OCI-M1 (cell line): Measurements from ENCODE around the gene ATP2C1.
"Not testable (repeated sequence)": the region's sequence is repeated elsewhere in the genome, so short reads cannot be mapped to it uniquely, and the experiment has no call there.

Experiments used
- DNase-seq: peaks from one replicate; lab custom pipeline; 2025; lab: John Stamatoyannopoulos, UW

ATP2C1 gene

GRCh38 chr3:130935761-130936492 lies 42.0 kb downstream of the ATP2C1 start:
- DNase-seq = no peak

GRCh38 chr3:130939753-130940152 lies 45.9 kb downstream of the ATP2C1 start:
- no peak for DNase-seq

GRCh38 chr3:130941793-130942192 lies 47.9 kb downstream of the ATP2C1 start:
- DNase-seq = no peak

- DNase-seq = no peak
These were observed 53.0 kb downstream of the ATP2C1 start for GRCh38 chr3:130946882-130947281.

- no peak for DNase-seq
These were observed 54.3 kb downstream of the ATP2C1 start for GRCh38 chr3:130948001-130948773.

GRCh38 chr3:130948929-130949328 lies 55.0 kb downstream of the ATP2C1 start:
- DNase-seq = no peak

GRCh38 chr3:130950124-130950523 lies 56.2 kb downstream of the ATP2C1 start:
- DNase-seq = no peak

- no peak for DNase-seq
These were observed 56.8 kb downstream of the ATP2C1 start for GRCh38 chr3:130950641-130951040.

GRCh38 chr3:130955481-130955880 lies 61.6 kb downstream of the ATP2C1 start:
- DNase-seq = no peak

- DNase-seq = no peak
These were observed 62.4 kb downstream of the ATP2C1 start for GRCh38 chr3:130956281-130956680.

GRCh38 chr3:130956721-130957120 lies 62.8 kb downstream of the ATP2C1 start:
- no peak for DNase-seq

- DNase-seq = no peak
These were observed 66.4 kb downstream of the ATP2C1 start for GRCh38 chr3:130960139-130960795.

- DNase-seq = no peak
These were observed 67.6 kb downstream of the ATP2C1 start for GRCh38 chr3:130961458-130961857.

- no peak for DNase-seq
These were observed 69.6 kb downstream of the ATP2C1 start for GRCh38 chr3:130963444-130963843.

- DNase-seq = no peak
These were observed 70.0 kb downstream of the ATP2C1 start for GRCh38 chr3:130963878-130964277.

- DNase-seq = no peak
These were observed 73.4 kb downstream of the ATP2C1 start for GRCh38 chr3:130967281-130967680.

- DNase-seq = no peak
These were observed 74.3 kb downstream of the ATP2C1 start for GRCh38 chr3:130968221-130968620.

GRCh38 chr3:130969621-130970020 lies 75.7 kb downstream of the ATP2C1 start:
- no peak for DNase-seq

- DNase-seq = no peak
These were observed 77.3 kb downstream of the ATP2C1 start for GRCh38 chr3:130971208-130971607.

GRCh38 chr3:130972592-130972991 lies 78.7 kb downstream of the ATP2C1 start:
- not testable (repeated sequence) for DNase-seq

- DNase-seq = no peak
These were observed 79.5 kb downstream of the ATP2C1 start for GRCh38 chr3:130973406-130973805.

GRCh38 chr3:130974201-130974600 lies 80.3 kb downstream of the ATP2C1 start:
- DNase-seq = no peak

- DNase-seq = no peak
These were observed 81.4 kb downstream of the ATP2C1 start for GRCh38 chr3:130975251-130975650.
